Measurements from ENCODE around the gene PDGFRA. TPM values are rescaled to one million over a fixed set of nuclear protein-coding genes. Genes with fewer than 3 reads are reported as not detected.

The PDGFRA gene
- polyA plus RNA-seq, 3 donors: not detected

DNA sequence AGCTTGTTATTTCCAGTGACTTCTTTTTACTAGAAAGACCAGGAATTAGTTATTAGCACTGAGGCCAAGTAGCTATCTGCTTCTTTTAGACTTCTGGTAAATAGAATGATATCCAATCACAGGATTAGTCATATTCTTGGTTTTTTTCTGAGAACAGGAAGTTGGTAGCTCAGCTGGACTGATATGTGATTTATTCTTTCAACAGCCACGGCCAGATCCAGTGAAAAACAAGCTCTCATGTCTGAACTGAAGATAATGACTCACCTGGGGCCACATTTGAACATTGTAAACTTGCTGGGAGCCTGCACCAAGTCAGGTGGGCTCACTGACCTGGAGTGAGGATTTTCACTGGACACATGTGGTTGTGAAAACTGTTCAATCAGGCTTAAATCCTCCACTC is 48.6 kb downstream of the PDGFRA start:
- TF ChIP-seq, protein P1, sequence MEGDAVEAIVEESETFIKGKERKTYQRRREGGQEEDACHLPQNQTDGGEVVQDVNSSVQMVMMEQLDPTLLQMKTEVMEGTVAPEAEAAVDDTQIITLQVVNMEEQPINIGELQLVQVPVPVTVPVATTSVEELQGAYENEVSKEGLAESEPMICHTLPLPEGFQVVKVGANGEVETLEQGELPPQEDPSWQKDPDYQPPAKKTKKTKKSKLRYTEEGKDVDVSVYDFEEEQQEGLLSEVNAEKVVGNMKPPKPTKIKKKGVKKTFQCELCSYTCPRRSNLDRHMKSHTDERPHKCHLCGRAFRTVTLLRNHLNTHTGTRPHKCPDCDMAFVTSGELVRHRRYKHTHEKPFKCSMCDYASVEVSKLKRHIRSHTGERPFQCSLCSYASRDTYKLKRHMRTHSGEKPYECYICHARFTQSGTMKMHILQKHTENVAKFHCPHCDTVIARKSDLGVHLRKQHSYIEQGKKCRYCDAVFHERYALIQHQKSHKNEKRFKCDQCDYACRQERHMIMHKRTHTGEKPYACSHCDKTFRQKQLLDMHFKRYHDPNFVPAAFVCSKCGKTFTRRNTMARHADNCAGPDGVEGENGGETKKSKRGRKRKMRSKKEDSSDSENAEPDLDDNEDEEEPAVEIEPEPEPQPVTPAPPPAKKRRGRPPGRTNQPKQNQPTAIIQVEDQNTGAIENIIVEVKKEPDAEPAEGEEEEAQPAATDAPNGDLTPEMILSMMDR (IDR thresholded peaks at IDR 0.05): no peak
- intact Hi-C loops (cut with micrococcal nuclease): no loop called here
- Mint-ChIP-seq H3K4me1 (peaks cover 16% of the 10 kb centered on the region), H3K9me3 (peaks cover 0 to 5% (median 3%) of the 10 kb centered on the region in 7 donors), H3K27me3 (ENCODE audit: low read depth in 3 of 3) (peaks cover 3 to 6% (median 5%) of the 10 kb centered on the region in 3 donors), H3K4me3 (peak overlapping the region in 1 of 2 donors; percentile 62), H3K36me3 (no peaks in the 10 kb centered on the region), H3K27ac (no peak overlapping the region)
- Histone ChIP-seq H3K4me1 (ENCODE audit: control insufficient read depth in 1 of 2, insufficient read depth in 2 of 2, low read length in 2 of 2) (peaks cover 0 to 5% of the 10 kb centered on the region in 2 donors), H3K9me3 (replicated peaks in 1 of 2; ENCODE audit: control insufficient read depth in 1 of 2, insufficient read depth in 1 of 2, low read length in 2 of 2) (peaks cover 0 to under 1% of the 10 kb centered on the region in 2 donors), H2AFZ (ENCODE audit: insufficient read depth, low read depth, low read length, poor library complexity, severe bottlenecking) (no peak overlapping the region), H3K4me3 (replicated peaks in 1 of 3; ENCODE audit: low read depth in 2 of 3, low read length in 3 of 3) (no peak overlapping the region), H3K9ac (ENCODE audit: insufficient read depth, low read length, poor library complexity, severe bottlenecking) (no peak overlapping the region), H3K4me2 (replicated peaks; ENCODE audit: extremely low read depth, low read length, poor library complexity, severe bottlenecking) (no peak overlapping the region), H3K27me3 (ENCODE audit: control insufficient read depth in 2 of 2, insufficient read depth in 2 of 2, low read length in 2 of 2) (no peaks in the 10 kb centered on the region), H3K36me3 (replicated peaks in 1 of 2; ENCODE audit: control insufficient read depth in 1 of 2, insufficient read depth in 2 of 2, low read length in 2 of 2) (no peaks in the 10 kb centered on the region), H3K27ac (ENCODE audit: low read depth in 1 of 2, low read length in 2 of 2) (no peak overlapping the region), H3K79me2 (ENCODE audit: insufficient read depth, low read length) (no peaks in the 10 kb centered on the region), H4K20me1 (ENCODE audit: insufficient read depth, low read length) (no peaks in the 10 kb centered on the region)
- WGBS (ENCODE audit: insufficient coverage): 0% methylated on average over 1 of the region's 1 CpG
- peak in 1 of 3 donors; percentile 21 for DNase-seq

GRCh38 chr4:54278216-54278615 is 49.1 kb downstream of the PDGFRA start:
- Histone ChIP-seq H3K27ac (ENCODE audit: low read depth in 1 of 2, low read length in 2 of 2) (no peak overlapping the region), H4K20me1 (ENCODE audit: insufficient read depth, low read length) (no peaks in the 10 kb centered on the region), H3K27me3 (ENCODE audit: control insufficient read depth in 2 of 2, insufficient read depth in 2 of 2, low read length in 2 of 2) (no peaks in the 10 kb centered on the region), H3K4me3 (replicated peaks in 1 of 3; ENCODE audit: low read depth in 2 of 3, low read length in 3 of 3) (no peak overlapping the region), H2AFZ (ENCODE audit: insufficient read depth, low read depth, low read length, poor library complexity, severe bottlenecking) (no peak overlapping the region), H3K4me2 (replicated peaks; ENCODE audit: extremely low read depth, low read length, poor library complexity, severe bottlenecking) (no peak overlapping the region), H3K9ac (ENCODE audit: insufficient read depth, low read length, poor library complexity, severe bottlenecking) (no peak overlapping the region), H3K9me3 (replicated peaks in 1 of 2; ENCODE audit: control insufficient read depth in 1 of 2, insufficient read depth in 1 of 2, low read length in 2 of 2) (peaks cover 1 to 6% of the 10 kb centered on the region in 2 donors), H3K79me2 (ENCODE audit: insufficient read depth, low read length) (no peaks in the 10 kb centered on the region), H3K36me3 (replicated peaks in 1 of 2; ENCODE audit: control insufficient read depth in 1 of 2, insufficient read depth in 2 of 2, low read length in 2 of 2) (no peaks in the 10 kb centered on the region), H3K4me1 (ENCODE audit: control insufficient read depth in 1 of 2, insufficient read depth in 2 of 2, low read length in 2 of 2) (peaks cover 0 to 5% of the 10 kb centered on the region in 2 donors)
- intact Hi-C loops (cut with micrococcal nuclease): no loop called here
- DNase-seq: no peak
- H3K4me1 Mint-ChIP-seq: peaks cover 16% of the 10 kb centered on the region
- H3K9me3 Mint-ChIP-seq: peaks cover 2 to 10% (median 4%) of the 10 kb centered on the region in 7 donors
- no peak overlapping the region for H3K4me3 Mint-ChIP-seq
- WGBS (ENCODE audit: insufficient coverage): no CpG with 5 or more reads among the region's 2 CpGs
- H3K27ac Mint-ChIP-seq: no peak overlapping the region
- peaks cover 3 to 6% (median 5%) of the 10 kb centered on the region in 3 donors for H3K27me3 Mint-ChIP-seq (ENCODE audit: low read depth in 3 of 3)
- TF ChIP-seq, protein P1 (IDR thresholded peaks at IDR 0.05): no peak
- no peaks in the 10 kb centered on the region for H3K36me3 Mint-ChIP-seq
